IMR-90 (cell line): Measurements from ENCODE around the gene NAPB.

Experiments used
- CEBPB ChIP-seq: IDR thresholded peaks from 2 replicates; pipeline ENCODE4 v1.6.1; 2012; ENCODE audit warnings: low read depth, low read length, improper control_type of control experiment
- CHD1 ChIP-seq: IDR thresholded peaks from 2 replicates; pipeline ENCODE4 v1.6.1; 2012; ENCODE audit warnings: low read depth, low read length, improper control_type of control experiment
- CTCF ChIP-seq: conservative IDR thresholded peaks from 2 replicates; pipeline ENCODE4 v1.5.1; 2012; ENCODE audit warnings: mild to moderate bottlenecking, low read depth, low read length, improper control_type of control experiment
- POLR2A ChIP-seq: IDR thresholded peaks from 2 replicates; pipeline ENCODE4 v1.6.1; 2012; ENCODE audit warnings: mild to moderate bottlenecking, low read depth, low read length
- RAD21 ChIP-seq: IDR thresholded peaks from 2 replicates; pipeline ENCODE4 v1.6.1; 2012; ENCODE audit warnings: low read length, improper control_type of control experiment
- RCOR1 ChIP-seq: IDR thresholded peaks from 2 replicates; pipeline ENCODE4 v1.6.1; 2012; ENCODE audit warnings: mild to moderate bottlenecking, low read length, improper control_type of control experiment; ENCODE audit not compliant: insufficient replicate concordance
- RFX5 ChIP-seq: IDR thresholded peaks from 2 replicates; pipeline ENCODE4 v1.8.0; 2012; ENCODE audit warnings: low read depth, mild to moderate bottlenecking, low read length, moderate library complexity

GRCh38 chr20:23361476-23362391, 59.6 kb downstream of the NAPB start, which contains the start of gene GZF1:
- TF ChIP-seq RFX5 (no peak), CTCF (no peak), POLR2A (peak; percentile 95), CEBPB (peak; percentile 100), RCOR1 (no peak), CHD1 (0 out of 2 replicates have a peak, but pooled peaks have one; percentile 41), RAD21 (no peak)
